ENCODE results near the gene WDR62. TPM values are rescaled to one million over a fixed set of nuclear protein-coding genes. Genes with fewer than 3 reads are reported as not detected.

Gene WDR62
- total RNA-seq, result 4.0 and 9.6 TPM in 2 replicates

DNA sequence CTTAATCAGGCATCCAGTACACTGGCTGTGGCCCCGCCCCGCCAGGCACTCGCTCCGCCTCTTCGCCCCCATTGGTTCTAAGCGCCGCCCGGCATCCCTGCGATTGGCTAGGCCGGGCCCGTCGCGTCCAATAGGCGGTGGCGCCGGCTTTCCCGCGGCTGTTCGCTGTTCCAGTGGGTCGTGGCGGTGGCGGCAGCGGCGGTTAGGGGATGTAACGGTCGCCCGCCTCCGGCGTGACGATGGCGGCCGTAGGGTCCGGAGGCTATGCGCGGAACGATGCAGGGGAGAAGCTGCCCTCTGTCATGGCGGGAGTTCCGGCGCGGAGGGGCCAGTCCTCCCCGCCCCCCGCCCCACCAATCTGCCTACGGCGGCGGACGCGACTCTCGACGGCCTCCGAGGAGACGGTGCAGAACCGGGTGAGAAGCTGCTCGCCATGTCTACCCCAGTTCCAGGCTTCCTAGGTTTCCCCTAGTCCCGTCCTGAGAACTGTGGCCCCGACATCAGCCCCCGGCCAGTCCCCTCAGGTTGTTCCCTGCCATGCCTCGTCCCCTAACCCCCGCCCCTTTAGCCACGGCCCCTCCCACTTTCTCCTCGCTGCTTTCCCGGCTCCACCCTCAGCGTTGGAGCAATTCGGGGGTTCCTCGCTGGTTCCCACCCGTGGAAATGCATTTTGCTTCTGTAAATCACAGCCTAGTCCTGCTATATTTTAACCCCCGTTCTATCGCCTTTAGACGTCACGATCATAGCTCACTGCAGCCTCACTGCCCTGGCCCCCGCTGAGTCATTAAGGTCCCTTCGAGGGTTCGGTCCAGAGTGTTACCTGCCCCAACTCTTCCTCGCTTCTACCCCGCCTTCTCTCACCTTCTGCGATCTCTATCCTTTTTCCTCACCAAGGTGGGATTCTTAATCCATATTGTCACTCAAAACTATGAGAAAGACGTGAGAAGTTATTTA lies at the start of gene WDR62:
Gene WDR62 (plus strand): TSS at position 165 of the 954 bp plus-strand sequence. CDS start 75 bp downstream, at position 240.

DNA sequence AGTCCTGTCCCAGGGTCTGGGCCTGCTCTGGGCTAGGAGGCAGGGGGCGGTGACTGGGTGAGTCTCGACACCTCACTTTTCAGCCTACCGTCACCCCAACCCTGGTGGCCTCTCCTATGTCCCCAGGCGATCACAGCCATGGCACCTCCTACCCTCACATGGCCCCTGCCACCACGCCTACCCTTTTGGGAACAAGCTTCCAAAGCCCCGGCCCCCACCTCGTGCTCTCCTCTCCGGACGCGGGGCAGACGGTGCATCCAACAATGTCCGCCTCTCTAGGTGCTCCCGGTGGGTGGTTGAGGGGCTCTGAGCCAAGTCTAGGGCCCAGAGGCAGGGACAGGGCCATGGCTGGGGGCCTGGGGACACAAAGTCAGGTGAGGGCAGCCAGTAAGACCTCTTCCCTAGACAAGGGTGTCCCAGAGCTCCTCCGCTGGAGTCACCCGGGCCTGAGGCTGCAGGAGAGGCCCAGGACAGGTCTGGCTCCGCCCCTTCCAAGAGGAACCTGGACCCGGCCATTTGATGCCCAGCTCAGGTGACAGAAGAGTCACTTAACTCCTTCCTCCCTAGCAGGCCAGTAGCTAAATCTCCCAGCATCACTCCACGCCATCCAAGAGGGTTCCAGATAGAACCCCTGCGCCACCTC lies 46.2 kb upstream of the WDR62 start, which contains the start of gene SYNE4:
Gene SYNE4 (minus strand): TSS at position 478 of the 643 bp plus-strand sequence. CDS start 132 bp downstream, at position 346.

DNA sequence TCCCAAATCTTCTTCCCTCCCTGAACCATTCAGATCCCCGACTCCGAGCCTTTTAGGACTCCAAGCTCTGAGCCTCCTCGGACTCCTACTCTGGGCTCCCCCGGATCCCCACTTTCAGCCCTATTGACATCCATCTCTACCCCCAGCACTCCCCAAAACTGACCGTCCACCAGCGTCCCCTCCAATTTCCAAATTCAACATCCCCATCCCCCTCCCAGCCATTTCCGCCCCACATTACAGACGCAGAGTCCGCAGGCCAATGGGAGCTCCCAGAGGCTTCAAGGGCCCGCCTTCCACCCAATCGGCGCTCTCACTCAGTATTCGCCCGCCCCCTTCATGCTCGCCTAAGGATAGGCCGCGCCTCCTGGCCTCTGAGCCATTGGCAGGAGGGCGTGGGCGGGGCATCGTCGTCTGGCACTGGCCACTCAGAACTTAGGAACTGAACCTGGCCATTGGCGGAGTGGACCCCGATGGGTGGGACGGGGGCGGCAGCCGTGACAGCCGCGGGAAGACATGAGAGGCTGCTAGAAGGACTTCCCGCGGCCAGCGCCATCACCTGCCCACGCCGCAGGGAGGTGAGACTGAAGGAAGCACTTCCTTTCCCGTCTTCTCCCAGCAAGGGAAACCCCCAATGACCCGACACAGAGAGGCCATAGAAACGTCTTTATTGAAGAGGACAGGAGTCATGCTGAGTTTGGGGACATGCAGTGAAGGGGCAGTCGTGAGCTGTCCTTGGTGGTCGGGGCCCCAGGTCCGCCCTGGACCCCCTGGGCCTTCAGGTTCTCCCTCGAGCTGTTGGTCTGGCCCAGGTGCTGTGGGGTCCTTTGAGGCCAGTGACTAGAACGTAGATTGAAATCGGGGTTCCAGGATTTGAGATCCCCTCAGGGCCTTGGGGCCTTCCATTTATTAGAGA lies 40.4 kb upstream of the WDR62 start, which contains the start of gene ALKBH6:
Gene ALKBH6 (minus strand): TSS at position 202 of the 913 bp plus-strand sequence. CDS start 816 bp downstream, outside the sequence.

DNA sequence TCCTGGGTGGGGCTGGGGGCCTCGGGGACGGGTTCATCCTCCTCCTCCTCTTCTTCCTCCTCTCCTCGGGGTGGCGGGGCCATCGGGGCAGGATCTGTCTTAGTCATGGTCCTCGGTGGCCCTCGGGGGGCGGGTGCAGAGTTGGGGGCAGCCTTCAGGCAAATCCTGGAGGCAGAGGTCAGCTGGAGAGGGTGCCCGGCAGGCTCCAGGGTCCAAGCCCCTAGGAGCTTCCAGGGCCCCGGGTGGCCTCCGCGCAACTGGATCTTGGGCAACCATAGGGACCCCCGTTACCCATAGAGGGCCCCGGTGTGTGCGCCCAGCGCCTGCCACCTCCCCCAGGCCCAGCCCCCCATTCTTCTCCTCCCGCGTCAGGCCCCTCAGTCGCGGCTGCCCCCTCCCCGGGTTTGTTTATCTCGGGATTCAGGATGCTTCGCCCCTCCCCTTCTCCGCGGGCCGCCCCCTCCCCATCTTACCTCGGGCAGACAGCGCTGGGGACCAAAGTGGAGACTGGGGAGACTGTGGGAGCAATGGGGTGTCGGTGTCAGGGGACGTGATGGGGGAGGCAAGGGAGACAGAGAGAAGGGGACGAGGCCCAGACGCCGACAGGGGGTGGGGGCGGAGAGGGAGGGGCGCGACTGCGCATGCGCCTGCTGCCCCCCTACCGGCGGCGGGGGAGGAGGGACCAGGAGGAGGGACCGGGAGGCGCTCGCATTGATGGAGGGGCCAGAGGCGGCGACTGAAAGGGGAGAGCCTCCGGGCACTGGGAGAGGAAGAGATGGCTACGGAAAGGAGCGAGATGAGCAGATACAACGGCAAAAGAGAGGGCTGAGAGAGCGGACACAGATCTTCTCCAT lies 22.2 kb upstream of the WDR62 start, which contains the start of gene CLIP3:
Gene CLIP3 (minus strand): TSS at position 623 of the 854 bp plus-strand sequence. CDS start 516 bp downstream, at position 107.

DNA sequence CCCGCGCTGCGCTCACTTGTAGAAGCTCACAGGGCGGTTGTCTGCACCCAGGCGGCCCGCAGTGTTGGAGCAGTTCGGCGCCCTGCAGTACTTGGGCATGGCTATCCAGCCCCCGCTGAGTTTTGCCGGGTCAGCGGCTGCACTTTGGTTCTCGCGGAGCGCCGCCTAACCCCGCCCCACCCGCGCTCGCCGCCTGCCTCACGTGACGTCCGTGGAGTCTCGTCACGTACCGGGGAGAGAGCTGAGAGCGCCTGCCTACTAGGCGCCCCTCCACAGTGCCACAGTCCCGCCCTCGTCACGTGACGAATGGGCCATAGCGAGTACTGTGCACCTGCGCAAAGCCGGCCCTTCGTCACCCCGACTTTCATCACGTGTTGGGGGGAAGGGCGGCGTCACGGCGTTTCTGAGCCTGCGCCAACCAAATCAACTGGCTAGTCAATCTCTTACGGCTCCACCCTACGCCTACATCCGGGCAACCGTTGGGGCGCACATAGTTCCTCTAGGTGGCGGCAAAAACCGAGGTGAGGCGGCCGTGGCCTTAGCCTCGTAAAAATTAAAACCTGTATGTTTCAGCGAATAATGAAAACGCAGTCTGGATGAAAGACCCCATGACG lies 471 bp upstream of the WDR62 start, which contains the start of gene THAP8:
Gene THAP8 (minus strand): TSS at position 167 of the 614 bp plus-strand sequence. CDS start 68 bp downstream, at position 99.

DNA sequence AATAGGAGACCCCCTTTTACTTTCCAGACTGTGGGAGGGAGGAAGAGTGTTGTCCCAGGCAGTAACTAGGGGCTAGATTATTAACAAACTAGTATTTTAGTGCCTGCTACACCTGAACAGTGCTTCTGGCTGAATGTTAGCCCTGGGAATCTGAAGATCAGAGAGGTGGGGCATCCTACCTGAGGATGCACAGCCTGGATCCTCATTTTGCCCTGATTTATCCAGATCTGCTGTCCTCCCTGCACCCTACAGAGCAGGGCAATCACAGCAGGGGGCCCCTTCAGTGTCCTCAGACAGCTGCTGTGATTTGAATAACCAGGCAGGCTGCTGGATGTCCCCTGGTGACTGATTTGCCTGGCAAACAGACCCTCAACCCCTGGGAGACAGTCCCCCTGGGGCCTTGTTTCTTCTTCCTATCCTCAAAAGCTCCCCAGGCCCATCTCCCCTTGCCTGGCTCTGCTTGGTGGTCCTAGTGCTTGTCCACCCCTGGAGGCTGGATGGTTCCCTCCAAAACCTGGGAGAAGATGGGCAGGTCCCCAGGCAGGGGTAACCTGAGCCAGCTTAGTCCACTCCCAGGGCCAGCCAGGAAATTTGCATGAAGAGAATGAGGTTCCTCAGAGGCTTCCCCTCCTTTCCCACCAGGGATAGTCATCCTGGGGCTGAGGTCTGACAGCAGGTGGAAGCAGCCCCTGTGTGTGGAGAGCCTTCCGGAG lies 55.9 kb downstream of the WDR62 start, which contains the start of gene OVOL3:
Gene OVOL3 (plus strand): TSS at position 657 of the 713 bp plus-strand sequence. CDS start 60 bp downstream, outside the sequence.

DNA sequence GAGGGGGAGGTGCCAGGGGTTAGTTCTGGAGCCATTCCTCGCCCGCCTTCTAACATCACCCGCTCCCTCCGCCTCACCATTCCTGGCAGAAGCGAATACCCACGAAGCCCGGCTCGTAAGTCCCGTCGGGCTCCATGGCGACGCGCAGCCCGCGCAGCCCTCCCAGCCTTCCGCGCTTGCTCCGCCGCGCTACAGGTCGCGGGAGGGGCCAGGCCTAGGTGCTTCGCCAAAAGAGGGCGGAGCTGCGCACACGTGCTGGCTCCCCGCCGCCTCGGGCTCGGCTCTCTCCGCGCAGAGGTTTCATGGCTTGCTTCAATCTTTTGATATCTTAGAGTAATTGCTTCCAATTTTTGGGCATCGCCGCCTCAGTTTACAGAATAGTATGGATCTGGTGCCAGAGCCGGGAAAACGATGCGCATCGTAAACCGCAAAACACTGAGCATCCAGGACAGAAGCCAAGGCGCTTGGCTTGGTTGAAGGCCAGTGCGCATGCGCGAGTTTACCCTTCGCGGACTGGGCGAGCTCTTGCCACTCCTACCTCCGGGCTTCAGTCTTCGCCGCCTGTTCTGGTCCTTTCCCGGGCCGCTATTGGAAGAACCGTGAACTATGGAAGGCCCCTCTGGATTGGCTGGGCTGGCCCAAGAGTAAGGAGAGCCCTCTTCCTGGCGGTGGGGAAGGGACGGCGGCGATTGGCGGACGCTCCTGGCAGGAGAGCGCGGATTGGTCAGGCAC lies 60.2 kb downstream of the WDR62 start, which contains the start of gene POLR2I:
Gene POLR2I (minus strand): TSS at position 155 of the 732 bp plus-strand sequence. CDS start 19 bp downstream, at position 136.

DNA sequence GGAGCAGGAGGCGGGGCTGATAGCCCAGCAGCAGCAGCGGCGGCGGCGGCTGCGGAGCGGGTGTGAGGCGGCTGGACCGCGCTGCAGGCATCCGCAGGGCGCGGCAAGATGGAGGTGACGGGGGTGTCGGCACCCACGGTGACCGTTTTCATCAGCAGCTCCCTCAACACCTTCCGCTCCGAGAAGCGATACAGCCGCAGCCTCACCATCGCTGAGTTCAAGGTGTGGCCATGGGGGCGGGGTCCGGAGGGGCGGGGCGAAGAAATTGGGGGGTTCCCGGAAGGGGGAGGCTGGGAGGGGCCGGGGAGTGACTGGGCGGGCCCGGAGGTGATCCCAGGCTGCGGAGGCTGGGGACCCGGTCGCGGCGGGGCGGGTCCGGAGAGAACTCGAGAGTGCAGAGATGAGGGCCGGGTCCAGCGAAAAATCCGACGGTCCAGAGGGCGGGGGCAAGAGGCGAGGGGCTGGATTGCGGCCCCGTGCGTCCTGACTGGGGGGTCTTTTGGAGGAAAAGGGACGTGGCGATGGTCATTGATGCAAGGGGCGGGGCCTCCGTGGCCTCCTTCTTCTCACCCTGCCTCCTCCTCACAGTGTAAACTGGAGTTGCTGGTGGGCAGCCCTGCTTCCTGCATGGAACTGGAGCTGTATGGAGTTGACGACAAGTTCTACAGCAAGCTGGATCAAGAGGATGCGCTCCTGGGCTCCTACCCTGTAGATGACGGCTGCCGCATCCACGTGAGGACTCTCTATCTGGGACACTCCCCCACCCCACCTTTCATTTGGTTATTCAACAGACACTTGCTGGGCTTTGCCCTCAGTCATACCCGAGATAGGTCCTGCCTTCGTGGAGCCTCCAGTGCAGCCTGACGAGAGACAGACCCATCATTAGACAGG lies 61.0 kb downstream of the WDR62 start, which contains the start of gene TBCB:
Gene TBCB (plus strand): TSS at position 16 of the 891 bp plus-strand sequence. CDS start 93 bp downstream, at position 109.

DNA sequence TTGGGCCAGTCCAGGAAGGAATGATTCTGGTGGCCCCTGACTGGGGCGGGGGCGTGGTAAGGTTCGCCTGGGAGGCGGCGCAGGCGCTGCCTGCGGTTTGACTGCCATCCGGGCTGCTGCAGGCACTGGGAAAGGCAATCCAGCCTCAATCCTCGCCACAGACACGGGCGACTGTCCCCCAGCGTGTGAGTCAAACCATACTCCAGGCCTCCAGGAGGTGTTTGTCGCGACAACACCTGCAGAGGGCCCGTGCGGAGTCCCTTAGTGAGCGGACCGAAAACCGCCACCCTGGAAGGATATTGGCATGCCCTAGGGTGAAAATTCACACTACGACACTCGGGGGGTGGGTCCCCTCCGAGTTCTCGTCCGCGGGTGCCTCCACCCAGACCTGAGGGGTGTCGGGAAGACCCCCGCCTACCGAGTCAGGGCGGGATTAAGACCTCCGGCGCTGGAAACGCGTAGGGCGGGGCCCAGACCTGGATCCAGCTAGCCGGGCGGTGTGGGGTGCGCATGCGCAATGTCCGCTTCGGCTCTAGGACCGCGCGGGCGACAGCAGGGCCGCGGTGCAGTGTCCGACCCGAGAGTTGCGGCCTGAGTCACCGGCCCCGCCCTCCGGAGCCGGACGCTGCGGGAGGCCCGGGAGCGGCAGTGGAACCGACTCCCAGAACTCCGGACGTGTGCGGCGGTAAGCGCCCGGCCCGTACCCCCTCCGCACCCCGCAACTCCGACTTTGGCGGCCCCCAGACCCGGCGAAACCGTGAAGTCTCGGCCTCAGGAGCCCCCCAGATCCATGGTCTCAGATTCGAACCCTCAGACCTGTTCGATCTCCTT lies 85.0 kb downstream of the WDR62 start, which contains the start of gene CAPNS1:
Gene CAPNS1 (plus strand): TSS at position 594 of the 831 bp plus-strand sequence. CDS start 946 bp downstream, outside the sequence.

DNA sequence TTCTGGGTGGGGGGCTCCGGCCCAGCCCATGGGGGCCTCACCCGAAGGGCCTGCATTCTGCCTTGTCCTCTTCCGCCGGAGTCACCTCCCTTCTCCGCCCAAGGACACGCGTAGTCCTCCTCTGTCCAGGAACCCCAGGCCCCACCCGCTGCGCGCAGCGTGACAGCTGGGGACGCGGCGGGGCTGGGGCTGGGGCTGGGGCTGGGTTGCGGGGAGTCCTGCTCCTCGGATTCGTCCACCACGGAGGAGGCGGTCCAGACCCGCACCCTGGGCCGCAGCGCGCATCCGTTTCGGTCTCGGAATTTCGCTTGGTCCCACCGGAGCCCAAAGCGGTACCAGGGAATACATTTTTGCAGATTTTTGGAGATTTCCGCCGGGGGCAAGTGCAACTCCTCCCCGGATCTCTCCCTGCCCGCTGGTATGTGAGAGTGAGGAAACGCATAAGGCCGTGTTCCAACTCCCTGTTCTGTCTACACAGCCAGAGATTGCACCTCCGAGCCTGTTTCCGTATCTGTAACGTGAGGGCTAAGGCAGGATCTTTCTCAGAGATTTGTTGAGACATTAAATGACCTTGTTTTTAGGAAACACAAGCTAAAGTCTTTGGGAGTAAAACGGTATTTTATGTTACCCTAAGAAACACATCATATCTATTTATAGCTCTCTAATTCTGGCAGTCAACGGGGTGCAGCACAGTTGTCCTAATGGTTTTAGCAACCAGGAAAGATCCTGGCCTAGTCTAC lies 97.8 kb downstream of the WDR62 start, which contains the start of gene COX7A1:
Gene COX7A1 (minus strand): TSS at position 96 of the 740 bp plus-strand sequence. CDS start 40 bp downstream, at position 56.

Other genes with a start within 250 kb of the WDR62 start
- not detected in 2 replicates for gene PRODH2, start 242.1 kb upstream of the WDR62 start, total RNA-seq
- not detected in 2 replicates for gene NPHS1, start 202.4 kb upstream of the WDR62 start, total RNA-seq
- gene KIRREL2, start 198.0 kb upstream of the WDR62 start, total RNA-seq, result under 0.01 TPM in 1 of 2 replicates, not detected in the other
- gene APLP1, start 186.3 kb upstream of the WDR62 start, total RNA-seq, result 0.37 and 1.2 TPM in 2 replicates
- gene NFKBID, start 154.4 kb upstream of the WDR62 start, total RNA-seq, result 4.4 and 6.1 TPM in 2 replicates
- 0.37 and 0.59 TPM in 2 replicates for gene HCST, start 152.4 kb upstream of the WDR62 start, total RNA-seq
- gene TYROBP, start 146.6 kb upstream of the WDR62 start, total RNA-seq, result not detected in 2 replicates
- gene LRFN3, start 118.5 kb upstream of the WDR62 start, total RNA-seq, result 3.9 and 4.0 TPM in 2 replicates
- 14.9 and 18.0 TPM in 2 replicates for gene SDHAF1, start 59.7 kb upstream of the WDR62 start, total RNA-seq
- under 0.01 TPM in 1 of 2 replicates, not detected in the other for gene SYNE4, start 46.1 kb upstream of the WDR62 start, total RNA-seq
- gene ALKBH6, start 40.7 kb upstream of the WDR62 start, total RNA-seq, result 12.7 and 14.3 TPM in 2 replicates
- 5.5 and 6.2 TPM in 2 replicates for gene CLIP3, start 22.0 kb upstream of the WDR62 start, total RNA-seq
- 1.4 and 3.7 TPM in 2 replicates for gene THAP8, start 612 bp upstream of the WDR62 start, total RNA-seq
- not detected in 2 replicates for gene OVOL3, start 56.2 kb downstream of the WDR62 start, total RNA-seq
- gene POLR2I, start 60.0 kb downstream of the WDR62 start, total RNA-seq, result 51.8 and 59.2 TPM in 2 replicates
- 96.8 and 161 TPM in 2 replicates for gene TBCB, start 60.6 kb downstream of the WDR62 start, total RNA-seq
- 343 and 389 TPM in 2 replicates for gene CAPNS1, start 85.2 kb downstream of the WDR62 start, total RNA-seq
- gene COX7A1, start 97.5 kb downstream of the WDR62 start, total RNA-seq, result 3.3 TPM in 2 replicates
- gene ZNF565, start 159.8 kb downstream of the WDR62 start, total RNA-seq, result 5.1 and 6.6 TPM in 2 replicates
- 50.7 and 66.1 TPM in 2 replicates for gene ZNF146, start 160.2 kb downstream of the WDR62 start, total RNA-seq

Measured in subcutaneous preadipocyte (primary cell).